GM18868 (cell line): ENCODE data around the gene CACNA1S.

Source experiments
- ATAC-seq: cut with Tn5 transposase; IDR thresholded peaks from one replicate; pipeline ENCODE4 v1.9.1; 2021; ENCODE audit warnings: mild to moderate bottlenecking, moderate library complexity; ENCODE audit not compliant: unreplicated experiment

Gene CACNA1S

DNA sequence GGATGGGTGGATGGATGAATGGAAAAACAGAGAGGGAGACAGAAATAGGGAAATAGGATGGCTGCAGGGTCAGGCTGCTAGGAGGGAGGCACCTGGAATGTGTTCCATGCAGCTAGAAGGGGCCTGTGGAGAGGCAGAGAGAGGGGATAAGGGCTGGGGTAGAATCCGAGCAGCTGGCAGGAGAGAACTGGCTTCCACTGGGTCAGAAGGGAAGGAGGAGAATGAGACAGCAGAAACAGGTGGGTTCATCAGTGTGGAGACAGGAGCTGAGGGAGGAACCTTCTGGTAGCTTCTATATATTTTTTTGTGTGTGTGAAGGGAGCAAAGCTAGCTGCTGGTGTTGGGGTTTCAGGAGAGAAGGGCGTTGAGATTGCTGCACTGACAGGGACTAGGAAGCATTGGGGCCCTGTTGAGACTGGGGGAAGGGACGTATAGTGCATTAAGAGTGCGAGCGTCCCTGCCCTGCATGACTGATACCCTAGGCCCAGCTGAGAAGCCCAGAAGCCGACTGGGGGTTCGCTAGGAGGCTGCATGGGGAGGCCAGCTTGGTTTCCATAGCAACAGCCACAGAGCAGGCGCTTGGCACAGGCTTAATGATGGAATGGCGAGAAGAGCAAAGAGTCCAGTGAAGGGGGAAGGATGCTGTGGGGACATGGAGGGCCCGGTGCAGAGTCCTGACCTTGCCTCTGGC, 73.9 kb downstream of the CACNA1S start:
- ATAC-seq = no peak

DNA sequence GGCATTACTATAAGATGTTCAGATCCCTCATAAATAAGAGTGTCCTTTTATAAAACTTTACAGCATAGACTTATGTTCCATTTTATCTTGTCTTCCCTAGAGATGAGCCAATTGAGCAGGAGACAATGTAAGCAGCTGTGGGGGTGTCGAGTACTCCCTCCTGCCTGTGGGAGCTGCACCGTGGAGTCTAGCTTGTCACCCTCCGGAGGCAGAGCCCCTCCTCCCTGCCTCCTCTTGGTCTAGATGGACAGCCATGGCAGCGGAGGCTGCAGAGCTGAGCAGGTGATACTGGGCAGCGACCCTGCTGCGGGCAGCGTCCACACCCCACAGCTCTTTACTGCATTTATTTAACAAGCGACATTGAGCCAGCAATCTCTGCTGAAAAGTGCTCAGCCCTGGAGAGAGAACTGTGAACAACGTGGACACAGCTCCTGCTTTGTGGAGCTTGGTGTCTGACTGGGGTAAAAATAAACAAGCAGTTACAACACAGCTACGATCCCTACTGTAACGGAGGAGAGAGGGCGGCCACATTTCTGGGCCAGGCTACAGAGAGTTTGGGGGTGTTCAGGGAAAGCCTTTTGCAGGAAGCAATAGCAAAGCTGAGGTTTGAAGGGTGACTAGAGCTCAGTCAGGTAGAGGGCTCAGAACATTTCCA, 75.9 kb downstream of the CACNA1S start:
- no peak for ATAC-seq

DNA sequence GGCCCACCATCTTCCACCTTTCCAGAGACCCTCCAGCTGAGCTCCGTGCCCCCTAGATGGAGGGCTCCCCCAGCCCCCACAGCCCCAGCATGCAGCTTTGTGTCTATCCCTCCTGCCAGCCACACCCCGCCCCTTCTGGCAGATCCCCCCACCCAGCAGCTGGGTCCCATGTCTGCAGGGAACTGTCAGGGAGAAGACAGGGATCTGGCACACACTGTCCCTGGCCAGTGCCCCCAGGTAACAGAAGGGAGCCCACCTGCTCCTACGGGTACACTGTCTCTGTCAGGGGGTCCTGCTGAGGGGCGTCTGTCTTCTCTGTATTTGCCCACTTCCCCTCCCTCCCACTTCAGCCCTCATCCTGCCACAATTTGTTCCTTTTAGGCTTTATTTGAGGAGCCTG, 77.6 kb downstream of the CACNA1S start:
- no peak for ATAC-seq

DNA sequence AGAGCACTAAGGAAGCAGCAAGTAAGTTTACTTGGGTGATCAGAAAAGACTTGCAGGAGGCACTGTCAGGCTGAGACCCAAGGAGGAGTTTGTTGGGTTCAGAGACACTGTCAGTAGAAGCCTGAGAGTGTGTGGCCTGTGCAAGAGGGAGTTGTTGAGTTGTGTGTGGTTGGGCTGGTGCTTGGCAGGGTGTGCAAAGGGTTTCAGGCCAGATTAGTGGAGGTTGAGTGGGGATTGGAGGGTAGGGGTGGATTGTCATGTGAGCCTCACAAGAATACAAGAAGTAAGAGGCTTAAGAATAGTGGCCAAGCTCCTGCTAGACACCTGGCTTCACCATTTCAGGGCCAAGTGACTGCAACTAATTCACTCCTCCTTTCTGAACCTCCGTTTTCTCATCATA, 79.8 kb downstream of the CACNA1S start:
- no peak for ATAC-seq

DNA sequence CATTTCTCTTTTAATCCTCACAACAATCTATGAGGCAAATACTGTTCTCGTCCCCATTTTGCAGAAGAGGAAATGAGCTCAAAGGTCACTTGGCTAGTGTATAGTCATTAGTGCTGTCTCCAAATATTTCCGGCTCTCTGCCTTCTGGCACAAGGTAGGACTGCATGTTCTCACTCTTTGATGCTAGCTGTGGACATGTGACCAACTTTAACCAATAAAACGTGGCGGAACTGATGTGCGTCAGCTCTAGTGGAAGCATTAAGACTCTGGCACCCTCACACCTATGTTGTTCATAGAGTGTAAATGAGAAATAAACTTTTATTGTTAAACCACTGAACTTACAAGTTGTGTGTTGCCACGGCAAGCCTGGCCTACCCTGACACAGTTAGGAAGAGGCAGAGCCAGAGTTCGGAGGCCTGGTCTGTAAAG, 83.8 kb downstream of the CACNA1S start:
- no peak for ATAC-seq

DNA sequence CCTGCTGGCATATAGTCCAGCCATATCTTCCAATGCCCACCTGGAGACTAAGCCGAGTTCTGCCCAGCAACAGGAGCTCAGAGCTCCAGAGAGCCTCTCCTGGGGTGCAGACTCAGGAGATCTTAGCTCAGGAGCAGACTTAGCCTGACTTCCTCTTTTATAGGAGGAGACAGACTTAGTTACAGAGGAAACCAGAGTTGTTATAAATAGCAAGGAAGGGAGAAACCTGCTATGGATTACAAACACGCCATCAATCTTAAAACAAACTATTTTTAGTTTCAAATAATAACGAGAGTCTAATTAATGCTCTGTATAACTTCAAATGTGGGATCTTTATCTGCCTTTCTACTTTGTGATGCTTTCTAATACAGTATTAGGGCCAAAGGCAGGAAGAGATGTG, 85.4 kb downstream of the CACNA1S start:
- no peak for ATAC-seq

DNA sequence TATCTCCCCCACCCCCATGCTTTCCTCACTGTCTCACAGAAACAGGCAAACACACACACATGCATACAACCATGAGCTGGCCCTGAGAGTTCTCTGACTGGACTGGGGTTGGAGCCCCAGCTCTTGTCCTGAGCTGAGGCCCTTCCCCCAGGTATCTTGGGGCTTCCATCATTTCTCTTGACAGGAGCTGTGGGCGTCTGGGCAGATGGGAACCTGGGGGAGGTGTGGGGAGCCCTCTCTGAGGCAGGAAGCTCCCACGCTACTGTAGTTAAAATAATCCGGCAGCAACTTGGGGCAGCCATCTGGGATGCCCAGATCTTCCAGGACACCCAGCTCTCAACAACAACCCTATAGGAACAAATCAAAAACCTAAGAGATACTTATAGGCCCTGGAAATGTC, 86.0 kb downstream of the CACNA1S start:
- ATAC-seq = no peak

DNA sequence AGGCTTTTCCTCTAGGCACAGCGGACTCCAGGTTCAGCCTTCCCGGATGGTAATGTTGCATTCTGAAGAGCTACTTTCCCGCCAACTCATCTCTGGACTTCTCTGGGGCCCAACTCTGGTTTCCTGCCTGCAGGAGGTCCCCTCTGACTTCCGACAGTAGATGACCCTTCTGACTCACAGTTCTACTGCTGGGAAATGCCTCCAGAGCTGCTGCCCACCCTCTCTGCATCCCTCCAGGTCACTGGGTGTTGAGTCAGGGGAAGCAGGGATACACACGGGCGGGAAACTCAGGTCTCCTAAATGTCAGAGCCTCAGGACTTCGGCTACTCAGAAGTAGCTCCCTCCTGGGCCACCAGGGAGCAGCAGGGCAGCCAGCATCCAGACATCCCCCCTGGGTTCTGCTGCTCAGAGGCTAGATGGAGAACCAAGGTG, 86.6 kb downstream of the CACNA1S start:
- no peak for ATAC-seq

DNA sequence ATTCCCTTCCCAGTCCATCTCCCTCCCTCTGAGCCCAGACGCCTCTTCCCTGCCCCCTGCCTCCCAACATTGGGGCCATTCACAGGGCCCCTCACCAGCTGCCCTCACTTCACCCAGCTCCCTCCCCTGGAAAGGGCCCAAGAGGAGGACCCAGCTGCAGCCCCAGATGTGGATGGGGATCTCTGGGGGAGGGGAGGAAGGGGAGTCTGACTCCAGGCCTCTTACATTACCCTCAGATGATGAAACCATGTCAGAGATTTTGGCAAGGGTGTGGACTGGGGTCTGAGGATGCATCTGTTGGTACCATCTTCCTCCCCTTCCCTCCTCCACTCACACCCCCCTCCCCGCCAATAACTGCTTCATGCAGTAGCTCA, 87.6 kb downstream of the CACNA1S start:
- ATAC-seq = no peak

DNA sequence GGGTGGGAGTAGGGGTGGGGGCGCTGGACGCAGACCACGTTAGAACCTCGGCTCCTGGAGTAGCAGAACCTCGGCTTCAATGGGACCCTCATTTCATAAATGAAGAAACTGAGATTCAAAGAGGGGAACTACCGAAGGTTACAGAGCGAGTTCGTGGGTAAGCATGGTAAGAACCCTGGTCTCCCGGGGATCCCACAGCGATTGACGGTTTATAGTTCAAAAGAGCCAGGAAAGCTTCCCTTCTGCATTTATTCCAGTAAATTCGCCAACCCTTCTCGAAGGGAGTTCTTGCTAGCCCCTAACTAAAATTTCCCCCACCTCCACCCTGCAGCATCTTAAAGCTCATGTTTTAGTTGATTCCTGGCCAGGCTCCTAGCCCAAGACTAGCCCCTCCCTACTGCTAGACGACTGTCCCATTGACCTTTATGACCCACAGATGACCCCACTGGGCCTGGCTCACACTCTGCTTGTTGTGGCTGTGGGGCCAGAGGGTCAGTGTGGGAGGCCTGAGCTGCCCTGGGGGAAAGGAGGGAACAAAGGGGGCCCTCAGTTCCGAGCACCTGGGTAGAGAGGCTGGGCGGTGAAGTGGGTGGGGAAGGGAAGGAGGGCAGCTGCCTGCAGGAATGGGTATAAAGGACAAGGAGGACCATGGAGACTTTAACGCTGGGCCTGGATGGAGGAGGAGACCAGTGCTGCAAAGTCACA, 88.2 kb downstream of the CACNA1S start:
- no peak for ATAC-seq

DNA sequence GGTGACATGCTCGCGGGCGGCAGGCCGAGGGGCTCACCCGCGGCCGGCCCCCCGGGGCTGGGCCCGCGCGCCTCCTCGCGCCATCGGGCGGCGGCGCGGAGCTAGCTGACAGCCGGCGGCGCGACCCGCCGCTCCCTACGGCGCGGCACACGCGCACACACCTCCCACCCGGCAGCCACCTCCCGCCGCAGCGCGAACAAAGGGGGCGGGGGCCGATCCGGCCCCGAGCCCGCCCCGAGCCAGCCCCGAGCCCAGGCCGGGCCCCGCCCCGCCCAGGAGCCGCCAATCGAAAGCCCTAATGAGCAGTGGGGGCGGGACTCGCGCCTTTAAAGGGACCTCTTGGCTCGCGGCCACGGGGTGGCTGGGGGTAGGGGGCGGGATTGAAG, 88.7 kb downstream of the CACNA1S start, which contains the start of gene KIF21B:
KIF21B (minus strand) TSS at position 198 of the 386 bp plus-strand sequence. CDS start 331 bp downstream, outside the sequence.
- ATAC-seq = peak; percentile 67

DNA sequence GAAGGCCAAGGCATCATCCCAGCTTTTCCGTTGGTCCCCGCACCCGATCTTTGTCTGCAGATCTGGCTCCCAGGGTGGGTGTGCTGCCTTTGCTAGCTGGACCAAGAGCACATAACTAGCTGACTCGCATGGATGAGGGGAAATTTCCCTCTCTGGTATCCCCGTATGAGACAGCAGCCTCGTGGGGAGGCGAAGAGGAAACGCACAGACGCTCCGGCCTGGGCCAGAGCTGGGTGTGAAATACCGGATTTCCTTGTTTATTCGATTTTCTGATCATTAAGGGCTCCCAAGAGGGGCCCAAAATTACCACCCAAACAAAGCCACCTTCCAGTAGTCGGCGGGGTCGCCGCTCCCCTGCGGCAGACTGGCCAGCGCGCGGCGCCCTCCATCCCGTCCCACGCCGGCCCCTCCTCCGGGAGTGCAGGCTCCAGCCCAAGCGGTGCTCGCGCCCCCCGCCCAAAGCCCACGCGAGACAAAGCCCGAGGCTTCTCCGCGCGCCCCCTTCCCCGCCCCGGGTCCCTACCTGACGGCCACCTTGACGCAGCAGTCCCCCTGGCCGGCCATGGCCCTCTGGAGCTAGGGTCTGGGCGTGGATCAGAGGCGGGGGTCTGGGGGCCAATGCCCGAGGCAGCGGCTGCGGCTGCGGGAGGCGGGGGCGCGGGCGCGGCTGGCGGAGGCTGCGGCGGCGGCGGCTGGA, 89.3 kb downstream of the CACNA1S start:
- peak; percentile 1 for ATAC-seq

DNA sequence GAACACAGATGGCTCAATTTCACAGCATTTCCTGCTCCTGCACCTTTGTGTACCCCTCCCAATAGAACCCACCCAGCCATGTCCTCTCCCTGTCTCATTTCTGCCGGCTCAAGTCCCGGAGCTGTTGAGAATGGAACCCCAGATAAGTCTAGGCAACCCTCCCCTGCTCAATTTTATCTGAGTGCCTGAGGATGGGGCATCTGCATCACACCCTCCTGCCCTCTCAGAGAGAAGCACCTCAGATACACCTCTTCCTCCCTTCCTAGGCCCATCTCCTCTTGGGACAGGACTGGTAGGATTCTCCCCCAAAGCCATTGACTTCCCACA, 89.8 kb downstream of the CACNA1S start:
- ATAC-seq = no peak

DNA sequence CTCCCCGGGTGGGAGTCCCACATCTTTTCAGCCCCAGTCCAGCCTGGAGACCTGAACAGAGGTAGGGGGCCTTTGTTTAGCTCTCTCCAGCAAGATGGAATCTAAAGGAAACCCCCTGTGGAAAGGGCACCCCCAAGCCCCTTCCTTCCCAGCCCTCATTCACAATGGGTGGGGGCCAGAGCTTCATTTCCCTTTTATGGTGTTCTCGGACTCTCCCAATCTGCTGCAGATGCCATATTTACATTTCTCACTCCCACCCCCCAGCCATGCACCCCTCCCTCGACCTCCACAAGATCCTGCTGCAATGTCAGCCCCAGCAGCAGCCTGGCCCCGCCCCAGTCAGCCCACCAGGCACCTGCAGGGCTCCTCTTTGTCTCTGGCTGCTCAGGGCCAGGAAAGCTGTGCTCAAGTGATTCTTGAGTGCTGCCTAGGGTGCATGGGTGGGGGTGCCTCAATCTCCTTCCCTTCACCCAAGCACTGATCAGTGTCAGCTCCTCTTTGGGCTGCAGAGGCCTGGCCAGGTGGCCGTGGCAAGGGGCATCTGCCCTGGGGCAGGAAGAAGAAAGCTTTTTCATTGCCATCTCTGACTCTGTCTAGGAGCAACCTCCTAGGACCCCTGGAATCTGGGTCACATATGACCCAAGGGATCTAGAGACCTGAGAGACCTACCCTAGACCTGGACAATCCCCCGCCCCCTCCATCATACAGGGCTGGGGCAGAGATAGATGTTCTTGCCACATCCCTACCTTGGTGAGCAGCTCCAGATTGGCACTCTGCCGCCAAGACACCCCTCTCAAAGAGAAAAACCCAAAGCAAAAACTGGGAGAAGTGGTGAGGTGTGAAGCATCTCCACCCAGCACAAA, 90.4 kb downstream of the CACNA1S start:
- ATAC-seq = no peak

DNA sequence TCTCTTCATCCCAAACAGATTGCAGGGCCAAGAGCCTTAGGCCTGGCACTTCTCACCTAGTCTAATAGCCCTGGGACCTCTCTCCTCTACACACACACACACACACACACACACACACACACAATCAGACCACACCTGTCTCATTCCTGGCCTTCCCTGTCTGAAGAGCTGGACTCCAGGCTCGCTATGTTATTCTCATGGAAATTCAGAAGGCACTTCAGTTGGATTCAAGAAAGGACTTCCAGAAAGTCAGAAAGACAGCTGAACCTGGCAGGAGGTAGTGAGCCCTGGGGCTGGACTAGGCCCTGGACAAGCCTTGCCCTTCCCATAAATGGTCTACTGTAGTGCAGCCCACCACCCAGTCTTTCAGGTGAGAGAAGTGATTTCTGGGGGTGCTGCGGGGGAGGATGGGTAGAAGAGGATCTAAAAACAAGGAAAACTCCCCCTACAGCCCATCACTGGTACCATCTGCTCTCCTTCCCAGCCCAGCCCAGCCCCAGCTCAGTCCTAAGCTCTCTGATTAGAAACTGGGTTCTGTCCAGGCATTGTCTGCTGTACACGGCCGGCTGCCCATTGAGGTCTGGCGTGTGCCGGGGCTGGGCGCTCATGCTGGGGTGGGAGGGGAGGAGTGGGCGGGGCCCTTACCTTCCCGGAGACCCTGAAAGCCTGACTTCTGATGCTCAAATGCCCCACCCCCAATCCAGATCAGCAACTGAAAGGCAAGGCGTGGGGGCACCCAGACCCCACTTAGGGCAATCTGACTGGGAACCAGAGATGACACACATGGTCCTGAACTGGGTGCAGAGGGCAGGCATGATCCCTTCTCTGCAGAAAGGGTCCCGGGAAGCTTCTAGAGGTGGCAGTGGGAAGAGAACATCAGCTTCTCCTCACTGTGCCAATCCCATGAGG, 91.3 kb downstream of the CACNA1S start:
- ATAC-seq = no peak

DNA sequence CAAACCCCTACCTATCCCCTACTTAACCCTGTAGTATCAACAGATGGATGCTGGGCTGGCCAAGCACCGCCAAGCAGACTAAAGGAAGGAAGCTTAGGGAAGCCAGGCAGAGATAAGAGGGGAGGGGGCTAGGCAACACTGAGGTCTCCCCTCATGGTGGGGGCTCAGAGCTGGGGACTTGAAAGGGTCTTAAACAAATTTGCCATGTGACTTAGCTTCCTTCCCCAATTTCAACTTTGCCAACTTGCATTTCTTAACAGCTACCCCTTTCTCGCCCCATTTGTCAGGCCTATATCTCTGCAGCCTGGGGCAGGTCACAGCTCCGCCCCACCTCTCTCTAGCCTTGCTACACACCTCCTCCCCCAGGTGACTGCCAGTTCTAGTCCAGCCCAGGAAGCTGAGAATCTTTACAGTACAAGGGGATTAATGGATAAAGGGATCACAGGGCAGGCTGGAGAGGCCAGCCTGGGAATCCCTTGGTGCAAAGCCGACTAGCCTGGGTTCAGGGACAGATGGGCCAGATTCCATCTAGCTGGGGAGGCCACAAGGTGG, 92.1 kb downstream of the CACNA1S start:
- no peak for ATAC-seq

DNA sequence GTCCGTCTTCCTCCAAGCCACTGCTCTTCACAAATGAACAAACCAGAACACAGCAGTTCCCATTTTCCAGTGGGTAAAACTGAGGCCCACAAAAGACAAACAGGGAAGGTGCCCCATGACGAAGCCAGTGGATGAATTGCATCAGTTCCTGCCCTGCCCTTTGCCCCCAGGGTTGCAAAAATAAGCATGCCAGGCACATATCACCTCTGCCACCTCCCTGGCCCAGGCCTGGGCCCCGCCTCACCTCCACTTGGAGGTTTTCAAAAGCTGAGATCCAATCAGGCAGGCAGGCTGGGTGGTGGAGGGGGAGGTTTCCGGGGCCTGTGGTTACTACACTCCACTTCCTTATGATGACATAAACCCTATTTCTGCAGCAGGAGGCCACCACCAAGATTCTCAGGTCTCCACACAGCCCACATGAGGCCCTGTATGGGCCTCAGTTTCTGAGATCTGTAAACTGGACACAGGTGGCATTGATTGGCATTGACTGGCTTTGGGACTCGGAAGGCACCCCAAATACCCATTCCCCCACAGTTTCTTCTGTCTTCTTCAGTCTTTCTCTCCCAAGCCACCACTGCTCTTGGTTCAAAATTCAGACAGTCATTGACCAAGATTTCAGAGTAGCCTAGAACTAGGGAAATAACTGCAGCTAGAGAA, 92.8 kb downstream of the CACNA1S start:
- peak; percentile 67 for ATAC-seq

DNA sequence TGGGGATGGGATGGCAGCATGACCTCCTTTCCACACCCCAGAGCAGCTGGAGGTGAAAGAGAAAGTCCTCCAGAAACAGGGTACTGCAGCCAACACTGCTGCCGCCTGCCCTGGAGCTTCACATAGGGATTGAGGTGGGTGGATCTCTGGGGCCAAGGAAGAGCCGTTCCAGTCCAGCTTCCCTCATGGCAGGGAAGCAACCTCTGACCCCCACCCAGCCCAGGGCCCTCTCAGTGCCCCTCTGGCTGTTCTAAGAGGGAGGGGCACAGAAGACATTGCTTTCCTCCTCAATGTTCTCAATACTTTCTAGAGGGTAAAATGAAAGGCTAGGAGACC, 94.4 kb downstream of the CACNA1S start:
- no peak for ATAC-seq
